BLaER1 (cell line): ENCODE results near the gene NPS.
A peak's percentile ranks its signal among the peaks of the same experiment; 100 is the strongest.

Experiments used
- H3K27ac ChIP-seq: shearing (Covaris generic); formaldehyde crosslinking; 2 replicates; pipeline ENCODE4 v1.8.1; 2022
- H3K27me3 ChIP-seq: shearing (Covaris generic); formaldehyde crosslinking; 2 replicates; pipeline ENCODE4 v1.8.1; 2022
- H3K36me3 ChIP-seq: shearing (Covaris generic); formaldehyde crosslinking; 2 replicates; pipeline ENCODE4 v1.8.1; 2022
- H3K4me1 ChIP-seq: shearing (Covaris generic); formaldehyde crosslinking; 2 replicates; pipeline ENCODE4 v1.8.1; 2022
- H3K4me2 ChIP-seq: shearing (Covaris generic); formaldehyde crosslinking; 2 replicates; pipeline ENCODE4 v1.8.1; 2022
- H3K4me3 ChIP-seq: shearing (Covaris generic); formaldehyde crosslinking; 2 replicates; pipeline ENCODE4 v1.8.1; 2022
- H3K9ac ChIP-seq: shearing (Covaris generic); formaldehyde crosslinking; 2 replicates; pipeline ENCODE4 v1.8.1; 2022
- H3K9me3 ChIP-seq: shearing (Covaris generic); formaldehyde crosslinking; 2 replicates; pipeline ENCODE4 v1.8.1; 2022
- H4K20me1 ChIP-seq: shearing (Covaris generic); formaldehyde crosslinking; 2 replicates; pipeline ENCODE4 v1.8.1; 2022
- Cebpa-rat ChIP-seq: shearing (Covaris generic); IDR thresholded peaks from 2 replicates; pipeline ENCODE4 v1.8.1; 2022

Gene NPS

GRCh38 chr10:127576051-127576450, 26.9 kb downstream of the NPS start:
- Histone ChIP-seq H3K4me1 (peaks cover 7% of the 10 kb centered on the region; the same call in 1 of the 2 replicates), H3K36me3 (no peaks in the 10 kb centered on the region), H3K27me3 (no peaks in the 10 kb centered on the region), H3K4me2 (no peak overlapping the region), H3K9me3 (peaks cover 7% of the 10 kb centered on the region), H4K20me1 (no peaks in the 10 kb centered on the region), H3K27ac (no peak overlapping the region), H3K9ac (no peak overlapping the region), H3K4me3 (no peak overlapping the region)
- TF ChIP-seq Cebpa-rat: no peak

GRCh38 chr10:127576740-127577161, 27.6 kb downstream of the NPS start:
- Histone ChIP-seq H3K4me2 (0 out of 2 replicates have a peak overlapping the region, but pooled peaks have one; percentile 32), H3K27me3 (no peaks in the 10 kb centered on the region), H3K9ac (no peak overlapping the region), H3K4me1 (peaks cover 7% of the 10 kb centered on the region; the same call in 1 of the 2 replicates), H4K20me1 (no peaks in the 10 kb centered on the region), H3K36me3 (no peaks in the 10 kb centered on the region), H3K9me3 (peaks cover 7% of the 10 kb centered on the region), H3K4me3 (no peak overlapping the region), H3K27ac (no peak overlapping the region)
- no peak for TF ChIP-seq Cebpa-rat

- H3K4me2 ChIP-seq: 0 out of 2 replicates have a peak overlapping the region, but pooled peaks have one; percentile 32
- peaks cover 7% of the 10 kb centered on the region for H3K9me3 ChIP-seq
- TF ChIP-seq Cebpa-rat: no peak
- no peaks in the 10 kb centered on the region for H4K20me1 ChIP-seq
- peaks cover 7% of the 10 kb centered on the region; the same call in 1 of the 2 replicates for H3K4me1 ChIP-seq
- H3K9ac ChIP-seq: no peak overlapping the region
- H3K4me3 ChIP-seq: no peak overlapping the region
- no peaks in the 10 kb centered on the region for H3K36me3 ChIP-seq
- no peak overlapping the region for H3K27ac ChIP-seq
- H3K27me3 ChIP-seq: no peaks in the 10 kb centered on the region
Observed at GRCh38 chr10:127577376-127578258, 28.5 kb downstream of the NPS start.

GRCh38 chr10:127578259-127578960, 29.3 kb downstream of the NPS start:
- no peak overlapping the region for H3K27ac ChIP-seq
- H3K36me3 ChIP-seq: no peaks in the 10 kb centered on the region
- TF ChIP-seq Cebpa-rat: no peak
- H4K20me1 ChIP-seq: no peaks in the 10 kb centered on the region
- H3K27me3 ChIP-seq: no peaks in the 10 kb centered on the region
- H3K9ac ChIP-seq: no peak overlapping the region
- peaks cover 7% of the 10 kb centered on the region; the same call in 1 of the 2 replicates for H3K4me1 ChIP-seq
- H3K4me2 ChIP-seq: no peak overlapping the region
- H3K9me3 ChIP-seq: no peaks in the 10 kb centered on the region; the same call in 1 of the 2 replicates
- H3K4me3 ChIP-seq: no peak overlapping the region

- no peak overlapping the region for H3K4me2 ChIP-seq
- H3K27ac ChIP-seq: no peak overlapping the region
- no peaks in the 10 kb centered on the region for H3K27me3 ChIP-seq
- H3K36me3 ChIP-seq: no peaks in the 10 kb centered on the region
- H3K9me3 ChIP-seq: no peaks in the 10 kb centered on the region
- TF ChIP-seq Cebpa-rat: no peak
- H3K9ac ChIP-seq: no peak overlapping the region
- H3K4me1 ChIP-seq: peaks cover 7% of the 10 kb centered on the region; the same call in 1 of the 2 replicates
- no peak overlapping the region for H3K4me3 ChIP-seq
- H4K20me1 ChIP-seq: no peaks in the 10 kb centered on the region
Observed at GRCh38 chr10:127578961-127579305, 29.8 kb downstream of the NPS start.

GRCh38 chr10:127579640-127580039, 30.5 kb downstream of the NPS start:
- Histone ChIP-seq H3K9ac (no peak overlapping the region), H3K36me3 (no peaks in the 10 kb centered on the region), H3K27me3 (no peaks in the 10 kb centered on the region), H3K4me1 (peaks cover 7% of the 10 kb centered on the region; the same call in 1 of the 2 replicates), H3K4me3 (no peak overlapping the region), H4K20me1 (no peaks in the 10 kb centered on the region), H3K9me3 (no peaks in the 10 kb centered on the region), H3K4me2 (no peak overlapping the region), H3K27ac (no peak overlapping the region)
- TF ChIP-seq Cebpa-rat: no peak

- no peak overlapping the region for H3K4me2 ChIP-seq
- no peaks in the 10 kb centered on the region for H3K27me3 ChIP-seq
- TF ChIP-seq Cebpa-rat: no peak
Observed at GRCh38 chr10:127580822-127581221, 31.7 kb downstream of the NPS start.

GRCh38 chr10:127585519-127586023, 36.5 kb downstream of the NPS start:
- H3K4me2 ChIP-seq: no peak overlapping the region
- no peaks in the 10 kb centered on the region for H4K20me1 ChIP-seq
- no peak for TF ChIP-seq Cebpa-rat
- no peak overlapping the region for H3K27ac ChIP-seq
- no peaks in the 10 kb centered on the region for H3K27me3 ChIP-seq
- no peak overlapping the region for H3K4me3 ChIP-seq
- H3K36me3 ChIP-seq: no peaks in the 10 kb centered on the region
- H3K9me3 ChIP-seq: peaks cover 6% of the 10 kb centered on the region
- no peak overlapping the region for H3K9ac ChIP-seq
- H3K4me1 ChIP-seq: no peaks in the 10 kb centered on the region

More at GRCh38 chr10:127580822-127581221, 31.7 kb downstream of the NPS start:
- Histone ChIP-seq H3K9me3 (peaks cover under 1% of the 10 kb centered on the region; the same call in 1 of the 2 replicates), H3K9ac (no peak overlapping the region), H3K36me3 (no peaks in the 10 kb centered on the region), H3K27ac (no peak overlapping the region), H3K4me3 (no peak overlapping the region), H4K20me1 (no peaks in the 10 kb centered on the region), H3K4me1 (peaks cover 7% of the 10 kb centered on the region; the same call in 1 of the 2 replicates)

GRCh38 chr10:127587668-127588365, 38.7 kb downstream of the NPS start:
- H3K36me3 ChIP-seq: no peaks in the 10 kb centered on the region
- H3K4me2 ChIP-seq: no peak overlapping the region
- no peak for TF ChIP-seq Cebpa-rat
- no peak overlapping the region for H3K27ac ChIP-seq
- no peak overlapping the region for H3K9ac ChIP-seq
- no peaks in the 10 kb centered on the region for H3K27me3 ChIP-seq
- no peaks in the 10 kb centered on the region for H4K20me1 ChIP-seq
- H3K4me1 ChIP-seq: no peaks in the 10 kb centered on the region
- no peak overlapping the region for H3K4me3 ChIP-seq
- peaks cover 6% of the 10 kb centered on the region for H3K9me3 ChIP-seq
